ENCODE measurements around the gene GRIK5.

DNA sequence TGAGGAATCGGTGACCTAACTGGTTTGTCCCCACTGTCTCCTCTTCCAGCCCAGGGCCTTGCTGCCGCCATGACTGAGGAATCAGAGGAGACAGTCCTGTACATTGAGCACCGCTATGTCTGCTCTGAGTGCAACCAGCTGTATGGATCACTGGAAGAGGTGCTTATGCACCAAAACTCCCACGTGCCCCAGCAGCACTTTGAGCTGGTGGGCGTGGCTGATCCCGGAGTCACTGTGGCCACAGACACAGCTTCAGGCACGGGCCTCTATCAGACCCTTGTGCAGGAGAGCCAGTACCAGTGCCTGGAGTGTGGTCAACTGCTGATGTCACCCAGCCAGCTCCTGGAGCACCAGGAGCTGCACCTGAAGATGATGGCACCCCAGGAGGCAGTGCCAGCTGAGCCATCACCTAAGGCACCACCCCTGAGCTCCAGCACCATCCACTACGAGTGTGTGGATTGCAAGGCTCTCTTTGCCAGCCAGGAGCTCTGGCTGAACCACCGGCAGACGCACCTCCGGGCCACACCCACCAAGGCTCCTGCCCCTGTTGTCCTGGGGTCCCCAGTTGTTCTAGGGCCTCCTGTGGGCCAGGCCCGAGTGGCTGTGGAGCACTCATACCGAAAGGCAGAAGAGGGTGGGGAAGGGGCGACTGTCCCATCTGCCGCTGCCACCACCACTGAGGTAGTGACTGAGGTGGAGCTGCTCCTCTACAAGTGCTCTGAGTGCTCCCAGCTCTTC is 8.7 kb upstream of the GRIK5 start:
- TF ChIP-seq, protein P1, sequence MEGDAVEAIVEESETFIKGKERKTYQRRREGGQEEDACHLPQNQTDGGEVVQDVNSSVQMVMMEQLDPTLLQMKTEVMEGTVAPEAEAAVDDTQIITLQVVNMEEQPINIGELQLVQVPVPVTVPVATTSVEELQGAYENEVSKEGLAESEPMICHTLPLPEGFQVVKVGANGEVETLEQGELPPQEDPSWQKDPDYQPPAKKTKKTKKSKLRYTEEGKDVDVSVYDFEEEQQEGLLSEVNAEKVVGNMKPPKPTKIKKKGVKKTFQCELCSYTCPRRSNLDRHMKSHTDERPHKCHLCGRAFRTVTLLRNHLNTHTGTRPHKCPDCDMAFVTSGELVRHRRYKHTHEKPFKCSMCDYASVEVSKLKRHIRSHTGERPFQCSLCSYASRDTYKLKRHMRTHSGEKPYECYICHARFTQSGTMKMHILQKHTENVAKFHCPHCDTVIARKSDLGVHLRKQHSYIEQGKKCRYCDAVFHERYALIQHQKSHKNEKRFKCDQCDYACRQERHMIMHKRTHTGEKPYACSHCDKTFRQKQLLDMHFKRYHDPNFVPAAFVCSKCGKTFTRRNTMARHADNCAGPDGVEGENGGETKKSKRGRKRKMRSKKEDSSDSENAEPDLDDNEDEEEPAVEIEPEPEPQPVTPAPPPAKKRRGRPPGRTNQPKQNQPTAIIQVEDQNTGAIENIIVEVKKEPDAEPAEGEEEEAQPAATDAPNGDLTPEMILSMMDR (IDR thresholded peaks at IDR 0.05; ENCODE audit: poor library complexity): no peak
- TF ChIP-seq EZH2phosphoT487 (IDR thresholded peaks at IDR 0.05; ENCODE audit: low read depth, severe bottlenecking, unreplicated experiment) (no peak), EZH2 (IDR thresholded peaks at IDR 0.05; ENCODE audit: borderline replicate concordance) (no peak)
